GM19452 (cell line): Measurements from ENCODE around the gene KRTAP4-2.
"Not testable (repeated sequence)": the region's sequence is repeated elsewhere in the genome, so short reads cannot be mapped to it uniquely, and the experiment has no call there.

ENCODE experiments used
- ATAC-seq: cut with Tn5 transposase; IDR thresholded peaks from one replicate; pipeline ENCODE4 v1.9.1; 2021; ENCODE audit not compliant: unreplicated experiment

Gene KRTAP4-2

DNA sequence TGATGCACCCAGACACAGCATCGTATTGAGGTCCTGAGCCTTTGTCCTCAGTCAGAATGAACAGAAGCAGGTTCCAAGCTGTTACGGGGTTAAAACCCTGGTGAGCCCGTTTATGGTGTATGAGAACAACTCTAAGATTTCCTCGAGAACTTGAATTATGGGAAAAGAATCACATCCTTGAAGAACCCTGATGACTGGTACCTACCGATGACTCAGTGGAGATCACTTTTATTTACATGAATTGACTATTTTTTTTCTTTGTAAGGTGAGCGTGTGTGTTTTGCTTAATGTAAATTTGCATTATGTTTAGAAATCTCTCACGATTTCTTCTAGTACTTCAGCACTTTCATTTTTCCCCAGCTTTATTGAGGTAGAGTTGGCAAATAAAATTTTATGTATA, 14.2 kb downstream of the KRTAP4-2 start:
- no peak for ATAC-seq

DNA sequence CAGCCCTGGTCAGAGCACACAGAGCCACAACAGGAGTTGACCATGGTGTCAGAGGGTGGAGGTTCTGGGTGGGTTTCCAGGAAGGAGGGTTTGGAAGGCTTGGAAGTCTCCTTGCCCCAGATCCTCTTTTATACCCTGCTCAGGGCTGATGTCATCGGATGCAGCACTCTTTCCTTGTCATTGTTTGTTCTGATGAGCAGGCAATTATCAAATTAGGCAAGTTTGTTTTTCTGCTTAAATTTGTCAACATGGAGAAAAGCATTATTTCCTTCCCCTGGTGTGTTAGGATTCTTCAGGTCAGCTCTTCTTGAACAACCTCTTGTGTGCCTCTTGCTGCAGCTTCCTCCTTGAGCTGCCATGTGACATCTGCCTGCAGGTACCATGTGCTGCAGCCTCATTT, 17.4 kb downstream of the KRTAP4-2 start, which contains the start of gene KRTAP4-4:
KRTAP4-4 (minus strand) TSS at position 101 of the 400 bp plus-strand sequence; CDS start at position 44, 57 bp downstream.
- no peak for ATAC-seq

DNA sequence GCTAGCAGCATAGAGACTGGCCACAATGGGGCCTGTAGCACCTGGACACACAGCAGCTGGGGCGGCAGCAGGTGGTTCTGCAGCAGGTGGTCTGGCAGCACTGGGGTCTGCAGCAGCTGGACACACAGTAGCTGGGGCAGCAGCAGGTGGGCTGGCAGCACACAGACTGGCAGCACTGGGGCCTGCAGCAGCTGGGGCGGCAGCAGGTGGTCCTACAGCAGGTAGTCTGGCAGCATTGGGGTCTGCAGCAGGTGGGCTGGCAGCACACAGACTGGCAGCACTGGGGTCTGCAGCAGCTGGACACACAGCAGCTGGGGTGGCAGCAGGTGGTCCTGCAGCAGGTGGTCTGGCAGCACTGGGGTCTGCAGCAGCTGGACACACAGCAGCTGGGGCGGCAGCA, 17.8 kb downstream of the KRTAP4-2 start:
- not testable (repeated sequence) for ATAC-seq

DNA sequence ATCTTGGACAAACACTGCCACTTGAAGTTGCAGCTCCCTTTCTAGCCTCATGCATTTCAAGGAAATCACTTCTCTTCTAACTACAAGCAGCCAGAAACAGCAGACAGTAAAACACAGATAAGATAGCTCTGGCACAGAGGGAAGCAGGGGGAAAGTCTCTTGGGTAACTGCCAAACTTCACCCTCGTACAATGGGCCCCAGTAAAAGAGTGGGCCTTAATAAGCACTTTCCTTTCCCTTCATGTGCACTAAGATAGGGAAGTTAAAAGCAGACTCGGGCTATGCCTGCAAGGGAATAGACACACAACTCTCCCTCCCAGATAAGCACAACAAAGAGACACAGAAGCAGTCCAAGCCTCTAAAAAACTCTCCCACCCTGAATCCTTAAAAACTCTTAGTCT, 24.2 kb downstream of the KRTAP4-2 start:
- no peak for ATAC-seq

DNA sequence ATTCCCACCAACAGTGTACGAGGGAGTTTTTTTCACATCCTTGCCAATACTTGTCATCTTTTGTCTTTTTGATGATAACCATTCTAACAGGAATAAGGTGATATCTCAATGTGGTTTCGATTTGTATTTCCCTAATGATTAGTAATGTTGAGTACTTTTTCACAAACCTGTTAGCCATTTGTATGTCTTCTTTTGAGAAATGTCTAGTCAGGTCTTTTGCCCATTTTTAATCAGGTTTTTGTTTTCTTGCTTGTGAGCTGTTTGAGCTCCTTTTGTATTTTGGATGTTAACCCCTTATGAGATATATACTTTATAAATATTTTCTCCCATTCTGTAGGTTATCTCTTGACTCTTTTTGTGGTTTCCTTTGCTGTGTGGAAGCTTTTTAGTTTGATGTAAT, 26.5 kb downstream of the KRTAP4-2 start:
- no peak for ATAC-seq

DNA sequence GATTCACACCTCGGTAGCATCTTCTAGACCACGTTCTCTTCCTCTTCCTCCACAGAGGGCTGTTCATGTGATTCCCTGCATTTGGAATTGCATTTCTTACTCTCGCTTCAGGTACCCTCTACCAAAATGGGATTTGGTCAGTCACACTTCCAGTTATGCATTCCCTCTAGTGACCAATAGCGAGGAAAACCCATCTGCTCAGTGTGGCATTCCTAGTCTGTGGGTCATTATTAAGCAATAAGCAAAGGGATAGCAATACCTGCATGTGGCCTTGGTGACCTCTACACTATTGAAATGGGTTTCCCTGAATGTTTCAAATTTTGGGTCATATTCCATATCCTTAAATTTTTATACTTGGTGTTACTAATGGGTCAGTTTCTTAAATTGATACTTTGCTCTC, 28.0 kb downstream of the KRTAP4-2 start:
- ATAC-seq: no peak

DNA sequence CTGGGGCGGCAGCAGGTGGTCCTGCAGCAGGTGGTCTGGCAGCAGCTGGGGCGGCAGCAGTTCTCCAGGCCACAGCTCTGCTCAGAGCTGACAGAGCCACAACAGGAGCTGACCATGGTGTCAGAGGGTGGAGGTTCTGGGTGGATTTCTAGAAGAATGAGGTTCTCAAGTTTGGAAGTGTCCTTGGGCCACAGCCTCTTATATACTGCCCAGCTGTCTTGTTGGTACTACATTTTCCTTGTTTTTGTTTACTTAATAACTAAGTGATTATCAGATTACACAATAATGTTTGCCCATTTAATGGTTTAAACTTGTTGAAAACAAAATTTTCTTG, 28.4 kb downstream of the KRTAP4-2 start, which contains the start of gene KRTAP4-5:
KRTAP4-5 (minus strand) TSS at position 174 of the 334 bp plus-strand sequence; CDS start at position 116, 58 bp downstream.
- no peak for ATAC-seq

DNA sequence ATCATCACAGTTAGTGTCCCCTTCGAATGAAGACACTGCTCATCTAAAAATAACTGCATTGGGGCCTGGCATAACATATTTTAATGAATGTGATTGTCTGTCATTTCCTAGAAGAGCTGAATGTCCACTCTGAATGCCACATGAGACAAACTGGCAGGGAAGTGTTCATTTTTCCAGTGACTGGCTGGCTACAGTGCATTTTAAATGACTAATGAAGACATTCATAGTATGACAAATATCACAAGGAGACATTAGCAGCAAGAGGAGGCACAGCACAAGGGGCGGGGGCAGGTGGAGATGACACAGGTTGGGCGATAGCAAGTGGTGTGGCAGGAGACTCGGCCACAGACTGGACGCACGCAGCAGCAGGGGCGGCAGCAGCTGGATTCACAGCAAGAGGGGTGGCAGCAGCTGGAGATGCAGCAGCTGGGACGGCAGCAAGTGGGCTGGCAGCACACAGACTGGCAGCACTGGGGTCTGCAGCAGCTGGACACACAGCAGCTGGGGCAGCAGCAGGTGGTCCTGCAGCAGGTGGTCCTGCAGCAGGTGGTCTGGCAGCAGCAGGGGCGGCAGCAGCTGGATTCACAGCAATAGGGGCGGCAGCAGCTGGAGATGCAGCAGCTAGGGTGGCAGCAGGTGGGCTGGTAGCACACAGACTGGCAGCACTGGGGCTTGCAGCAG, 28.9 kb downstream of the KRTAP4-2 start:
- ATAC-seq: not testable (repeated sequence)

DNA sequence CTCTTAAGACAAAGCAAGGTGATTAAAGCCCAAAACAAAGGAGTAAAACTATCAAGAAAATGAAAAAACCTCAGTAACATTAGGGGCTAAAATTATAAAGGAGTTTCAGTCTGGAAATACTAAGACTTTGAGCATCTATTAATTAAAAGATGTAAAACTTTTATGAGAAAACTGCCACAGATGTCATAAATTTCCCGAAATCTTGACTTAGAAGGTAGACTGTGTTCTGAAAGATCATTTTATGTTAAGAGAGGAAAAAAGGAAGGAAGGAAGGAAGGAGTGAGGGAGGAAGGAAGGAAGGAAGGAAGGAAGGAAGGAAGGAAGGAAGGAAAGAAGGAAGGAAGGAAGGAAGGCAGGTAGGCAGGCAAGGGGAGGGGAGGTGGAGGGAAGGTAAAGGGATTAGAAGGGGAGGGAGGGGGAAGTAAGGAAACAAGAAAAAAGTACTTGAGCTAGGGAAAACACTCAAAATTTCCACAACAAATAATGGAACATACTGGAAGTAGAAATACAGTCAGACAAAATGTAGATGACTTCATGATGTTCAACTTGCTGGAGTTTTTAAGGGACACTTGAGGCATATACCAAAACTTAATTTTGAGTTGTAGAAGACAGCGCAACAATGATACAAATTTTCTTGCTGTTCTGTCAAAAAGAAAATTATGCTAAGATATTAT, 30.4 kb downstream of the KRTAP4-2 start:
- ATAC-seq: no peak

DNA sequence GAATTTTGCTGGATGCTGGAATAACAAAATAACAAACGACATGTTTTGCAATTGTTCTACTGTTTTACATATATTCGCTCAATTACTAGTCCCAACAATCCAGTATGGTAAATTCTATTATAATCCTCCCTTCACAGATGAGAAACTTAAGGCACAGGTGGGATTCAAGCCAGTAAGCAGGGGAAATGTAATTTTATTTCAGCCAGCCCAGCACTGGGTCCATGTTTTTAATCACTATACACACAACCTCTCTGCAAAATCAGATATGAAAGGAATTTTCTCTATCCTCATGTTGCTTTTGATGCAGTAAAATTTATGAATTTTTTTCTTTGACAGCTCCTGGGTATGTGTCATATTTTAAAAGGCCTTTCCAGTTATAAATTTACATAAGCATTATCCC, 32.8 kb downstream of the KRTAP4-2 start:
- ATAC-seq: no peak

DNA sequence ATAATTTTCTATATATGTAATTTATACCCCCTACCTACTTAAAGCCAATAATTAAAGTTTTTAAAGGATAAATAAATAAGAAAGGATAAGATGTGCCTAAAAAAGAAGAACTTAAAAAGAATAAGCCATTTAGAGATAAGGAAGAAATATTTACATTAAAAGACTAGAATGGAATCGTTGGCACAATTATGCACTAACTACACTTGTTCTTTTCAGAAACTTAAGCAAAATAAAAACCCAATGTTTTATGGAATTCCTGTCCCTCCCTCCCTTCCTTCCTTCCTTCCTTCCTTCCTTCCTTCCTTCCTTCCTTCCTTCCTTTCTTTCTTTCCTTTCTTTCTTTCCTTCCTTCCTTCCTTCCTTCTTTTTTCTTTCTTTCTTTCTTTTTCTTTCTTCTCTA, 33.2 kb downstream of the KRTAP4-2 start:
- ATAC-seq: no peak

DNA sequence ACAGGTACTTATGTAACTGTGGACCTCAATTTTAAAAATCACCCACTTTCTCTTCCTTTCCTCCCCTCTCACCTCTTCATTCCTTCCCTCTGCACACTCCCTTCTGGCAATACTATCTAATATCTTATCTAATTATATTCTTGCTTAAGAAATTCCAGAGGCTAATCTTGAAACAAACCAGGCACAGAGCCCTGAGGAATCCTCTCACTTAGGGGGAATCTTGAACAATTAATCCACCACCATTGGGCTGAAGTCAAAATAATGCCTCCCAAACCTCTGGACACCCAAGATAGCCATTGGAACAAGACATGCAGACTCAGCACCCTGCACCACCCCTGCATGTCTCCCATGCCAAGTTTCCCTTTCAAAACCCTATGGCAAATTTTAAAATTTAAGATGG, 36.7 kb downstream of the KRTAP4-2 start:
- no peak for ATAC-seq

DNA sequence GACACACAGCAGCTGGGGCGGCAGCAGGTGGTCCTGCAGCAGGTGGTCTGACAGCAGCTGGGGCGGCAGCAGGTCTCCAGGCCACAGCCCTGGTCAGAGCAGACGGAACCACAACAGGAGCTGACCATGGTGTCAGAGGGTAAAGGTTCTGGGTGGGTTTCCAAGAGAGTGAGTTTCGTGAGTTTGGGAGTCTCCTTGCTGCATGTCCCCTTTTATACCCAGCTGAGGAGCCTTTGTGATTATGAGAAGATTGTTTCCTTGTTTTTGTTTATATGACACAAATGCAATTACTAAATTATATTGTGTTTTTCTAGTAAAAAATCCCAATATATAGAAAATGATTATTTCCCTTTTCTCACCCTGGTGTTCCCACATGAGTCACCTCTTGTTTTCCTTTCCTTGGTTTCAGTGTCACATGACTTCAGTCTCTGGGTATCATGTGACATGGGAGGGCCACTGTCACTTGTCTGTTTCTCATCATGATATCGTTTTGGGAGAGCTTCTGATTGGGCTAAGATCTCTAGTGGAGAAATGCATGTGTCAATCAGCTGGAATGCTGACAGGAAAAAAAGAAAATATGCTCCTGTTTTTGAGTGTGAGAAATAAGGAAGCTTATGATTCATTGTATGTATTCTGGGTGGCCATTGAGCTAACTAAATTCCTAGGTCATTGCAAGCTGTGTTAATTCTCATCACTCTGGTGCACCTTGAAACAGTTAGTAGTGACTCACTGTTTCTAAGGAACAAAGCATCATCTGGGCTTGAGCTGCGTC, 37.5 kb downstream of the KRTAP4-2 start, which contains the start of gene KRTAP4-6:
KRTAP4-6 (minus strand) TSS at position 185 of the 772 bp plus-strand sequence; CDS start at position 128, 57 bp downstream.
- ATAC-seq: no peak

DNA sequence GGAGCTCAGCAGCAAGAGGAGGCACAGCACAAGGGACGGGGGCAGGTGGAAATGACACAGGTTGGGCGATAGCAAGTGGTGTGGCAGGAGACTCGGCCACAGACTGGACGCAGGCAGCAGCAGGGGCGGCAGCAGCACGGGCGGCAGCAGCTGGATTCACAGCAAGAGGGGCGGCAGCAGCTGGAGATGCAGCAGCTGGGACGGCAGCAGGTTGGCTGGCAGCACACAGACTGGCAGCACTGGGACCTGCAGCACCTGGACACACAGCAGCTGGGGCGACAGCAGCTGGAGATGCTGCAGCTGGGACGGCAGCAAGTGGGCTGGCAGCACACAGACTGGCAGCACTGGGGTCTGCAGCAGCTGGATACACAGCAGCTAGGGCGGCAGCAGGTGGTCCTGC, 38.2 kb downstream of the KRTAP4-2 start:
- not testable (repeated sequence) for ATAC-seq

DNA sequence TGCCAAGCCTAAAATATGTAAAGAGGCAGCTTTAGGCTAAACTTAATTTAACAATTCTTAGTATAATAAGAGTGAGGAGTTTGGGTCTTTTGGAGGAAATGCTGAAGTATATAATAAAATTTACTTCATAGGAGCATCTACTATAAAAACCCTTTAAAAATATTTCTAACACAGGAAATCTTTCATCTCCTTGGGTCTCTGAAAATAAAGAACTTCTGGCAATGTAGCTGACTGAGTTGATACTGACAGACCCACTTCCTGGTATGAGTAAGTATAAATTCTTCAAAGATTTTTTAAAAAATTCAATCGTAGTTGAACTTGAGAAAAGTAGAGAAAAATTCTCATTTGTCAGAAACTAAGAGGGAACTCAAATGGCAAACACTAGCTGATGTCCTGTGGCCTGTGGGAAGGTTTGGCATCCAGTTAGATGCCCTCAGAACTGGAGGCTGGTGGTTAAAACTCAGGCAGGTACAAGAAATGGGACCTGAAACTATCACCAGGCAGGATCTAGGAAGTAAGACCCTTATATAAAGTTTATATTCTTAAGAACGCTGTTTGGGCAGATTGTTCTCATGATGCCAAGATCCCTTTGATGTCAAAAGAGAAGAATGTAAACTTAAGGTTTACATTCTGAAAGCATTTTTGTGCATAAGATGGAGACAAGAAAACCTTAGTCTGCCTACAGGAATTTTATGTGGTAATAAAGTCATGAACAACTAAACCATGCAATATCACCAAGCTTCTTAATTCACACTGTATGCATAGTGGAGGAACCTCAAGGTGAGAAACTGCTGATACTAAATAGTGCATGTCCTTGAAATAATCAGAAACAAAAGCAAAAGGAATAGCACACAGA, 43.9 kb downstream of the KRTAP4-2 start:
- no peak for ATAC-seq

DNA sequence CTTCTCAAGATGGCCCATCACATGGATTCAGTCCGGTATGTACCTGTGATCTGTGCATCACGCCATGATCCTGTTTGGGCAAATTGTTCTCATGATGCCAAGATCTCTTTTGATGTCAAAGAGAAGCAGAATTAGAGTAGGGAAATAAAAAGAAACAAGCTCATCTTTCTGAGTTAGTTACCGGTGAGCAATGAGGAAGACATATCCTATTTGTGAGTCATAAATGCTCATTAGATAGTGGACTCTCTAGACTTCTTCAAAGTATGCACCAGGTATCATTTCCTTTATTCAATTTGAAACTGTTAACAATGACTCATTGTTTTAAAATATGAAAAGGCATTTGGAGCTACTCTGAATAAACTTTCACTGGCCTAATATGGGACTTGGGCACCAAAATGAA, 46.0 kb downstream of the KRTAP4-2 start:
- no peak for ATAC-seq
